Measurements from ENCODE around the gene ABCC3. TPM values are rescaled to one million over a fixed set of nuclear protein-coding genes. Genes with fewer than 3 reads are reported as not detected.
A peak's percentile ranks its signal among the peaks of the same experiment; 100 is the strongest.

ABCC3 gene
- total RNA-seq, 3 donors from 2014 or later = 6.1 to 122 (median 81.0) TPM

- TF ChIP-seq CTCF (IDR thresholded peaks at IDR 0.05) (no peak), POLR2A (IDR thresholded peaks at IDR 0.05) (no peak), POLR2AphosphoS5 (IDR thresholded peaks at IDR 0.05) (no peak)
- peaks cover 3% of the 10 kb centered on the region for H3K36me3 ChIP-seq
- no peaks in the 10 kb centered on the region for H3K27me3 ChIP-seq
- H3K9me3 ChIP-seq = no peaks in the 10 kb centered on the region
- DNase-seq (ENCODE audit: low spot score in 2 of 2) = no peak
- H3K4me1 ChIP-seq = no peaks in the 10 kb centered on the region
- no peak overlapping the region for H3K4me3 ChIP-seq
- no peak overlapping the region for H3K27ac ChIP-seq
- intact Hi-C loops (cut with DNase I; ENCODE audit: low total_unique reads) = no loop called here
Observed at GRCh38 chr17:50697663-50698272, 63.1 kb downstream of the ABCC3 start.

GRCh38 chr17:50699410-50699809 is 64.7 kb downstream of the ABCC3 start:
- DNase-seq (ENCODE audit: low spot score in 2 of 2) = no peak
- TF ChIP-seq CTCF (IDR thresholded peaks at IDR 0.05) (no peak), POLR2A (IDR thresholded peaks at IDR 0.05) (no peak), POLR2AphosphoS5 (IDR thresholded peaks at IDR 0.05) (no peak)
- Histone ChIP-seq H3K27me3 (no peaks in the 10 kb centered on the region), H3K9me3 (no peaks in the 10 kb centered on the region), H3K36me3 (peaks cover 3% of the 10 kb centered on the region), H3K4me1 (peaks cover 0 to 3% of the 10 kb centered on the region in 2 donors), H3K27ac (no peak overlapping the region), H3K4me3 (no peak overlapping the region)
- intact Hi-C loops (cut with DNase I; ENCODE audit: low total_unique reads) = no loop called here

- no peak overlapping the region for H3K4me3 ChIP-seq
- no peak for TF ChIP-seq CTCF (IDR thresholded peaks at IDR 0.05)
- no peak for TF ChIP-seq POLR2A (IDR thresholded peaks at IDR 0.05)
- no peak for TF ChIP-seq POLR2AphosphoS5 (IDR thresholded peaks at IDR 0.05)
- peak overlapping the region in 1 of 2 donors; percentile 33 for H3K27ac ChIP-seq
- H3K36me3 ChIP-seq = peaks cover under 1% of the 10 kb centered on the region
- intact Hi-C loops (cut with DNase I; ENCODE audit: low total_unique reads) = no loop called here
- no peak for DNase-seq (ENCODE audit: low spot score in 2 of 2)
- no peaks in the 10 kb centered on the region for H3K27me3 ChIP-seq
- H3K9me3 ChIP-seq = no peaks in the 10 kb centered on the region
- peaks cover 3 to 6% of the 10 kb centered on the region in 2 donors for H3K4me1 ChIP-seq
Observed at GRCh38 chr17:50703162-50703561, 68.5 kb downstream of the ABCC3 start.

GRCh38 chr17:50707289-50708049 is 72.8 kb downstream of the ABCC3 start, which contains the start of gene ANKRD40:
Gene ANKRD40, minus strand, starts transcription at chr17:50707914. Its CDS starts 260 bp downstream, at chr17:50707654.
- intact Hi-C loops (cut with DNase I; ENCODE audit: low total_unique reads) = loop anchor here (2.0 kb wide), 1 partner anchor 73 kb away; the partner anchor contains the start of gene ABCC3
- TF ChIP-seq POLR2A (IDR thresholded peaks at IDR 0.05) (peak; percentile 30), CTCF (IDR thresholded peaks at IDR 0.05) (no peak), POLR2AphosphoS5 (IDR thresholded peaks at IDR 0.05) (peak; percentile 84 to 87 (median 87))
- H3K4me3 ChIP-seq = peak within 1 kb of the TSS; percentile 60 to 75 (median 74)
- H3K9me3 ChIP-seq = no peaks in the 10 kb centered on the region
- H3K36me3 ChIP-seq = no peaks in the 10 kb centered on the region
- no peaks in the 10 kb centered on the region for H3K27me3 ChIP-seq
- peak; percentile 86 to 90 for DNase-seq (ENCODE audit: low spot score in 2 of 2)
- peaks cover 7 to 17% of the 10 kb centered on the region in 2 donors for H3K4me1 ChIP-seq
- peak within 1 kb of the TSS; percentile 92 to 98 for H3K27ac ChIP-seq

All from breast epithelium (tissue), 4 donors.